Measurements from ENCODE around the gene TDP1.

DNA sequence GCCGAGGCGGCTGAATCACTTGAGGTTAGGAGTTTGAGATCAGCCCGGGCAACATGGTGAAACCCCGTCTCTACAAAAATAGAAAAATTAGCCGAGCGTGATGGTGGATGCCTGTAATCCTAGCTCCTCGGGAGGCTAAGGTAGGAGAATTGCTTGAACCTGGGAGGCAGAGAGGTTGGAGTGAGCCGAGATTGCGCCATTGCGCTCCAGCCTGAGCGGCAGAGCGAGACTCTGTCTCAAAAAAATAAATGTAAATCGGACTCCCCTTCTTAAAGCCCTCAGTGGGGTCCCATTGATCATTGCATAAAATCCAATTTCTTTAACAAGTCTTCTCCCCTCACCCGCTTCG lies 908 bp downstream of the TDP1 start:
- TF ChIP-seq, protein P1, sequence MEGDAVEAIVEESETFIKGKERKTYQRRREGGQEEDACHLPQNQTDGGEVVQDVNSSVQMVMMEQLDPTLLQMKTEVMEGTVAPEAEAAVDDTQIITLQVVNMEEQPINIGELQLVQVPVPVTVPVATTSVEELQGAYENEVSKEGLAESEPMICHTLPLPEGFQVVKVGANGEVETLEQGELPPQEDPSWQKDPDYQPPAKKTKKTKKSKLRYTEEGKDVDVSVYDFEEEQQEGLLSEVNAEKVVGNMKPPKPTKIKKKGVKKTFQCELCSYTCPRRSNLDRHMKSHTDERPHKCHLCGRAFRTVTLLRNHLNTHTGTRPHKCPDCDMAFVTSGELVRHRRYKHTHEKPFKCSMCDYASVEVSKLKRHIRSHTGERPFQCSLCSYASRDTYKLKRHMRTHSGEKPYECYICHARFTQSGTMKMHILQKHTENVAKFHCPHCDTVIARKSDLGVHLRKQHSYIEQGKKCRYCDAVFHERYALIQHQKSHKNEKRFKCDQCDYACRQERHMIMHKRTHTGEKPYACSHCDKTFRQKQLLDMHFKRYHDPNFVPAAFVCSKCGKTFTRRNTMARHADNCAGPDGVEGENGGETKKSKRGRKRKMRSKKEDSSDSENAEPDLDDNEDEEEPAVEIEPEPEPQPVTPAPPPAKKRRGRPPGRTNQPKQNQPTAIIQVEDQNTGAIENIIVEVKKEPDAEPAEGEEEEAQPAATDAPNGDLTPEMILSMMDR (conservative IDR thresholded peaks at IDR 0.05; ENCODE audit: low read length), result no peak
- no peak for TF ChIP-seq EZH2phosphoT487 (IDR thresholded peaks at IDR 0.05; ENCODE audit: borderline replicate concordance, low read depth, low read length)
